Measurements from ENCODE around the gene BAIAP2. TPM values are rescaled to one million over a fixed set of nuclear protein-coding genes. Genes with fewer than 3 reads are reported as not detected.
A peak's percentile ranks its signal among the peaks of the same experiment; 100 is the strongest.

Gene BAIAP2
- total and polyA plus RNA-seq, 2 experiments from 2014 or later = 27.1 to 49.7 TPM

- H3K79me2 ChIP-seq = no peaks in the 10 kb centered on the region
- H3K4me3 ChIP-seq = no peak overlapping the region
- H3K27ac ChIP-seq = peak overlapping the region; percentile 86
- H3K36me3 ChIP-seq (replicated peaks; ENCODE audit: insufficient read depth, low read depth) = no peaks in the 10 kb centered on the region
- H3K4me2 ChIP-seq = peak overlapping the region; percentile 63
- H3K9me3 ChIP-seq (ENCODE audit: low read depth) = no peaks in the 10 kb centered on the region
- DNase-seq (ENCODE audit: low spot score) = peak; percentile 95
- no peak overlapping the region for H2AFZ ChIP-seq
- no peaks in the 10 kb centered on the region for H3K27me3 ChIP-seq
- TF ChIP-seq EZH2phosphoT487 (IDR thresholded peaks at IDR 0.05; ENCODE audit: low read depth, severe bottlenecking, unreplicated experiment) (no peak), EZH2 (IDR thresholded peaks at IDR 0.05; ENCODE audit: borderline replicate concordance) (no peak)
- WGBS (ENCODE audit: low lambda C conversion rate, missing lambda C conversion rate) = 27% methylated on average over 33 of the region's 33 CpGs
- no peaks in the 10 kb centered on the region for H3K9me2 ChIP-seq (replicated peaks; ENCODE audit: insufficient read depth)
- H3K4me1 ChIP-seq (ENCODE audit: insufficient read depth) = peaks cover 52% of the 10 kb centered on the region
- H4K20me1 ChIP-seq (ENCODE audit: insufficient read depth, poor library complexity, severe bottlenecking) = no peaks in the 10 kb centered on the region
Observed at GRCh38 chr17:81094509-81095382, 59.8 kb downstream of the BAIAP2 start.

- H3K9me2 ChIP-seq (replicated peaks; ENCODE audit: insufficient read depth) = no peaks in the 10 kb centered on the region
- 55% methylated on average over 13 of the region's 13 CpGs for WGBS (ENCODE audit: low lambda C conversion rate, missing lambda C conversion rate)
- no peaks in the 10 kb centered on the region for H3K27me3 ChIP-seq
- H4K20me1 ChIP-seq (ENCODE audit: insufficient read depth, poor library complexity, severe bottlenecking) = no peaks in the 10 kb centered on the region
- no peaks in the 10 kb centered on the region for H3K79me2 ChIP-seq
- H3K4me3 ChIP-seq = no peak overlapping the region
- DNase-seq (ENCODE audit: low spot score) = no peak
- H3K9me3 ChIP-seq (ENCODE audit: low read depth) = no peaks in the 10 kb centered on the region
- H3K4me2 ChIP-seq = peak overlapping the region; percentile 63
- H3K4me1 ChIP-seq (ENCODE audit: insufficient read depth) = peaks cover 52% of the 10 kb centered on the region
- H3K27ac ChIP-seq = peak overlapping the region; percentile 86
- no peaks in the 10 kb centered on the region for H3K36me3 ChIP-seq (replicated peaks; ENCODE audit: insufficient read depth, low read depth)
- no peak for TF ChIP-seq EZH2 (IDR thresholded peaks at IDR 0.05; ENCODE audit: borderline replicate concordance)
- TF ChIP-seq EZH2phosphoT487 (IDR thresholded peaks at IDR 0.05; ENCODE audit: low read depth, severe bottlenecking, unreplicated experiment) = no peak
- TF ChIP-seq CTCF (IDR thresholded peaks at IDR 0.05; ENCODE audit: poor library complexity) = no peak
- H2AFZ ChIP-seq = no peak overlapping the region
Observed at GRCh38 chr17:81095383-81095762, 60.4 kb downstream of the BAIAP2 start.

- WGBS (ENCODE audit: low lambda C conversion rate, missing lambda C conversion rate) = 88% methylated on average over 7 of the region's 7 CpGs
- H3K27ac ChIP-seq = peak overlapping the region; percentile 60
- no peaks in the 10 kb centered on the region for H3K9me2 ChIP-seq (replicated peaks; ENCODE audit: insufficient read depth)
- no peak overlapping the region for H3K4me3 ChIP-seq
- TF ChIP-seq CTCF (IDR thresholded peaks at IDR 0.05; ENCODE audit: poor library complexity) = no peak
- TF ChIP-seq EZH2phosphoT487 (IDR thresholded peaks at IDR 0.05; ENCODE audit: low read depth, severe bottlenecking, unreplicated experiment) = no peak
- no peak for TF ChIP-seq EZH2 (IDR thresholded peaks at IDR 0.05; ENCODE audit: borderline replicate concordance)
- no peaks in the 10 kb centered on the region for H4K20me1 ChIP-seq (ENCODE audit: insufficient read depth, poor library complexity, severe bottlenecking)
- H3K4me1 ChIP-seq (ENCODE audit: insufficient read depth) = peaks cover 52% of the 10 kb centered on the region
- peak overlapping the region; percentile 82 for H3K4me2 ChIP-seq
- no peaks in the 10 kb centered on the region for H3K79me2 ChIP-seq
- H3K36me3 ChIP-seq (replicated peaks; ENCODE audit: insufficient read depth, low read depth) = no peaks in the 10 kb centered on the region
- no peaks in the 10 kb centered on the region for H3K9me3 ChIP-seq (ENCODE audit: low read depth)
- no peaks in the 10 kb centered on the region for H3K27me3 ChIP-seq
- H2AFZ ChIP-seq = no peak overlapping the region
- no peak for DNase-seq (ENCODE audit: low spot score)
Observed at GRCh38 chr17:81096741-81097133, 61.8 kb downstream of the BAIAP2 start.

Data from hepatocyte (in vitro differentiated cells).